Adrenal gland (tissue), 12 donors: ENCODE data around the gene MNT. TPM values are rescaled to one million over a fixed set of nuclear protein-coding genes. Genes with fewer than 3 reads are reported as not detected.
A peak's percentile ranks its signal among the peaks of the same experiment; 100 is the strongest.

Experiments used
- DNase-seq, 7 donors: peaks; one replicate each; pipeline ENCODE4 v3.0.0-alpha.2; 2019 to 2020
- H3K27ac ChIP-seq, 5 donors: fragments of 200-600 bp; sonication (generic) in 4 of 5; 1 replicate in 3 of 5; 2 replicates in 2 of 5; pipeline versions ENCODE4 v1.5.1 to v1.8.0; 2016 to 2020; ENCODE audit warnings: mild to moderate bottlenecking in 1 of 5
- H3K27me3 ChIP-seq: fragments of 200-600 bp; 2 replicates; pipeline ENCODE4 v1.8.0; 2021
- H3K36me3 ChIP-seq, 2 donors: fragments of 200-600 bp; replicated peaks in 1 of 2; 1 replicate in 1 of 2; 2 replicates in 1 of 2; pipeline versions ENCODE4 v1.5.1 to v1.8.0; 2018 to 2022
- H3K4me1 ChIP-seq, 2 donors: fragments of 200-600 bp; replicated peaks in 1 of 2; 1 replicate in 1 of 2; 2 replicates in 1 of 2; pipeline versions ENCODE4 v1.5.1 to v1.8.0; 2018 to 2021
- H3K4me3 ChIP-seq, 4 donors: fragments of 200-600 bp; sonication (generic) in 3 of 4; one replicate each; pipeline ENCODE4 v1.5.1; 2016 to 2018
- H3K9me3 ChIP-seq, 3 donors: fragments of 200-600 bp; sonication (generic) in 1 of 3; replicated peaks in 1 of 3; 1 replicate in 2 of 3; 2 replicates in 1 of 3; pipeline versions ENCODE4 v1.5.1 to v1.8.0; 2016 to 2021
- CTCF ChIP-seq, 6 experiments: fragments of 450-650 bp in 4 of 6; fragments of 200-600 bp in 2 of 6; sonication (generic) in 1 of 6; IDR thresholded peaks; 1 replicate in 5 of 6; 2 replicates in 1 of 6; pipeline versions ENCODE4 v1.5.1 to v1.8.0; 2016 to 2021; ENCODE audit warnings: antibody characterized with exemption in 6 of 6, mild to moderate bottlenecking in 2 of 6, moderate library complexity in 1 of 6
- POLR2A ChIP-seq, 2 donors: fragments of 450-650 bp; IDR thresholded peaks; one replicate each; pipeline ENCODE4 v1.6.1; 2017; ENCODE audit warnings: antibody characterized with exemption in 2 of 2, mild to moderate bottlenecking in 2 of 2, moderate library complexity in 1 of 2
- WGBS, 4 donors: extraction: QIAGEN DNeasy Blood & Tissue Kit in 2 of 4; methylation state at CpG; one replicate each; pipeline versions ENCODE4 v1.1.5 to v1.1.7; 2013 to 2017; 5-methylcytosine and 5-hydroxymethylcytosine counted together
- intact Hi-C, 2 donors: fragments of 100-400 bp; cut with DNase I; formaldehyde crosslinking; loops; one replicate each; pipeline versions ENCODE4 v1.14.1 to v1.15.0; 2022 to 2023
- polyA plus RNA-seq, 3 donors: library from polyadenylated mRNA; stranded (reverse); fragments of 200-250 nt in 2 of 3; fragments of 350-450 nt in 1 of 3; fragmentation: Illumina TruSeq in 1 of 3; extraction: RNeasy Lipid Tissue Mini Kit (QIAGEN cat#74804) in 1 of 3; gene quantifications; one replicate each; pipeline ENCODE4 v1.2.3, GENCODE V29; 2013 to 2014
- total RNA-seq, 9 donors: library from RNA; depleted of rRNA in 4 of 9; stranded (reverse); fragments of >200 nt in 4 of 9; fragments of 120-200 nt in 1 of 9; fragmentation: NEBNext Ultra II Directional in 1 of 9; extraction: Animal tissue kit (Norgen Biotek cat#: 25700) in 1 of 9; gene quantifications; one replicate each; pipeline versions ENCODE4 v1.1.0 to v1.2.4, GENCODE V29; 2013 to 2023
- donor health status: healthy with polysubstance abuse.
- donor health status: Bipolar disorder and iron deficiency.
- donor health status: DM: yes; HTN: yes; CAD: no.
- donor health status: DM: no; HTN: no; CAD: no.
- donor health status: DM: no; HTN: no; CAD: no.
- donor health status: DM: yes; HTN: yes; CAD: no.

Gene MNT
- total and polyA plus RNA-seq, 12 donors: 3.5 to 43.9 (median 19.6) TPM

GRCh38 chr17:2401426-2402221 is 764 bp upstream of the MNT start:
- no peaks in the 10 kb centered on the region for H3K36me3 ChIP-seq
- no peaks in the 10 kb centered on the region for H3K9me3 ChIP-seq
- no peaks in the 10 kb centered on the region for H3K27me3 ChIP-seq
- peaks cover 37 to 61% of the 10 kb centered on the region in 2 donors for H3K4me1 ChIP-seq
- peak; percentile 100 for DNase-seq
- H3K27ac ChIP-seq: peak overlapping the region; percentile 97 to 99 (median 98)
- intact Hi-C loops: no loop called here
- H3K4me3 ChIP-seq: peak overlapping the region in 3 of 4 donors; percentile 15 to 72 (median 34)
- TF ChIP-seq POLR2A (IDR thresholded peaks at IDR 0.05) (peak in 1 of 2 donors; percentile 44), CTCF (IDR thresholded peaks at IDR 0.05) (no peak)
- WGBS, 4 donors: 0 to 1% (median 0%) methylated on average over 33 to 72 of the region's 72 CpGs

GRCh38 chr17:2400474-2400866 is 390 bp downstream of the MNT start:
- Histone ChIP-seq H3K27me3 (no peaks in the 10 kb centered on the region), H3K4me3 (peak overlapping the region; percentile 72 to 95 (median 89)), H3K36me3 (no peaks in the 10 kb centered on the region), H3K9me3 (no peaks in the 10 kb centered on the region), H3K27ac (peak overlapping the region; percentile 97 to 99 (median 98)), H3K4me1 (peaks cover 39 to 65% of the 10 kb centered on the region in 2 donors)
- peak in 6 of 7 donors; percentile 63 to 78 (median 72) for DNase-seq
- 0 to 2% (median 0%) methylated on average over 5 to 43 of the region's 43 CpGs for WGBS, 4 donors
- intact Hi-C loops: no loop called here
- TF ChIP-seq POLR2A (IDR thresholded peaks at IDR 0.05) (no peak), CTCF (IDR thresholded peaks at IDR 0.05) (no peak)

- Histone ChIP-seq H3K9me3 (no peaks in the 10 kb centered on the region), H3K4me1 (peaks cover 45 to 68% of the 10 kb centered on the region in 2 donors), H3K36me3 (no peaks in the 10 kb centered on the region), H3K4me3 (peak overlapping the region; percentile 72 to 95 (median 89)), H3K27ac (peak overlapping the region; percentile 97 to 99 (median 98)), H3K27me3 (no peaks in the 10 kb centered on the region)
- intact Hi-C loops: no loop called here
- 0 to 2% (median 1%) methylated on average over 30 to 82 of the region's 82 CpGs for WGBS, 4 donors
- TF ChIP-seq CTCF (IDR thresholded peaks at IDR 0.05): no peak
- peak; percentile 94 to 98 for TF ChIP-seq POLR2A (IDR thresholded peaks at IDR 0.05)
- DNase-seq: peak; percentile 96 to 98 (median 97)
These were observed 1.0 kb downstream of the MNT start for GRCh38 chr17:2399572-2400473.
